Measurements from ENCODE around the gene SMIM22. TPM values are rescaled to one million over a fixed set of nuclear protein-coding genes. Genes with fewer than 3 reads are reported as not detected.

SMIM22 gene
- total RNA-seq, 2 donors from 2014 or later, result 4.7 to 29.3 TPM

GRCh38 chr16:4832698-4833343 lies 37.7 kb downstream of the SMIM22 start:
- no peak for TF ChIP-seq CTCF (IDR thresholded peaks at IDR 0.05)
- no peak for TF ChIP-seq POLR2A (IDR thresholded peaks at IDR 0.05)
- Histone ChIP-seq H3K9me3 (no peaks in the 10 kb centered on the region), H3K27me3 (no peaks in the 10 kb centered on the region), H3K36me3 (replicated peaks in 1 of 2; ENCODE audit: insufficient read depth in 1 of 2, low read depth in 2 of 2) (peaks cover 0 to 38% of the 10 kb centered on the region in 2 donors), H3K4me3 (no peak overlapping the region), H3K27ac (no peak overlapping the region), H3K4me1 (no peaks in the 10 kb centered on the region)
- 68 to 78% methylated on average over 6 of the region's 6 CpGs for WGBS, 2 donors
- no peak for DNase-seq
- intact Hi-C loops (cut with DNase I), result no loop called here
- ATAC-seq, result no peak

GRCh38 chr16:4833584-4833983 lies 38.4 kb downstream of the SMIM22 start:
- peaks cover 0 to 34% of the 10 kb centered on the region in 2 donors for H3K36me3 ChIP-seq (replicated peaks in 1 of 2; ENCODE audit: insufficient read depth in 1 of 2, low read depth in 2 of 2)
- intact Hi-C loops (cut with DNase I), result no loop called here
- no peaks in the 10 kb centered on the region for H3K4me1 ChIP-seq
- TF ChIP-seq CTCF (IDR thresholded peaks at IDR 0.05) (no peak), POLR2A (IDR thresholded peaks at IDR 0.05) (no peak)
- WGBS, 2 donors, result 90 to 94% methylated on average over 1 of the region's 1 CpG
- H3K4me3 ChIP-seq, result no peak overlapping the region
- no peaks in the 10 kb centered on the region for H3K9me3 ChIP-seq
- no peaks in the 10 kb centered on the region for H3K27me3 ChIP-seq
- ATAC-seq (no peak), DNase-seq (no peak)
- no peak overlapping the region for H3K27ac ChIP-seq

- DNase-seq (no peak), ATAC-seq (no peak)
- 75 to 85% methylated on average over 2 of the region's 2 CpGs for WGBS, 2 donors
- intact Hi-C loops (cut with DNase I), result no loop called here
- Histone ChIP-seq H3K27ac (no peak overlapping the region), H3K9me3 (no peaks in the 10 kb centered on the region), H3K4me1 (no peaks in the 10 kb centered on the region), H3K36me3 (replicated peaks in 1 of 2; ENCODE audit: insufficient read depth in 1 of 2, low read depth in 2 of 2) (peaks cover 0 to 26% of the 10 kb centered on the region in 2 donors), H3K27me3 (no peaks in the 10 kb centered on the region), H3K4me3 (no peak overlapping the region)
- no peak for TF ChIP-seq POLR2A (IDR thresholded peaks at IDR 0.05)
- TF ChIP-seq CTCF (IDR thresholded peaks at IDR 0.05), result no peak
Measured at GRCh38 chr16:4836727-4837126, 41.6 kb downstream of the SMIM22 start.

- Histone ChIP-seq H3K27me3 (no peaks in the 10 kb centered on the region), H3K4me3 (no peak overlapping the region), H3K27ac (no peak overlapping the region), H3K9me3 (no peaks in the 10 kb centered on the region), H3K4me1 (no peaks in the 10 kb centered on the region), H3K36me3 (replicated peaks in 1 of 2; ENCODE audit: insufficient read depth in 1 of 2, low read depth in 2 of 2) (peaks cover 0 to 22% of the 10 kb centered on the region in 2 donors)
- intact Hi-C loops (cut with DNase I), result no loop called here
- ATAC-seq (no peak), DNase-seq (no peak)
- TF ChIP-seq CTCF (IDR thresholded peaks at IDR 0.05) (no peak), POLR2A (IDR thresholded peaks at IDR 0.05) (no peak)
- WGBS, 2 donors, result 81 to 89% methylated on average over 13 of the region's 13 CpGs
Measured at GRCh38 chr16:4837733-4838501, 42.7 kb downstream of the SMIM22 start.

All from body of pancreas (tissue), 4 donors.